Measurements from ENCODE around the gene ACIN1. TPM values are rescaled to one million over a fixed set of nuclear protein-coding genes. Genes with fewer than 3 reads are reported as not detected.

Gene ACIN1
- total RNA-seq, 1 donor from 2014 or later = 458 TPM

DNA sequence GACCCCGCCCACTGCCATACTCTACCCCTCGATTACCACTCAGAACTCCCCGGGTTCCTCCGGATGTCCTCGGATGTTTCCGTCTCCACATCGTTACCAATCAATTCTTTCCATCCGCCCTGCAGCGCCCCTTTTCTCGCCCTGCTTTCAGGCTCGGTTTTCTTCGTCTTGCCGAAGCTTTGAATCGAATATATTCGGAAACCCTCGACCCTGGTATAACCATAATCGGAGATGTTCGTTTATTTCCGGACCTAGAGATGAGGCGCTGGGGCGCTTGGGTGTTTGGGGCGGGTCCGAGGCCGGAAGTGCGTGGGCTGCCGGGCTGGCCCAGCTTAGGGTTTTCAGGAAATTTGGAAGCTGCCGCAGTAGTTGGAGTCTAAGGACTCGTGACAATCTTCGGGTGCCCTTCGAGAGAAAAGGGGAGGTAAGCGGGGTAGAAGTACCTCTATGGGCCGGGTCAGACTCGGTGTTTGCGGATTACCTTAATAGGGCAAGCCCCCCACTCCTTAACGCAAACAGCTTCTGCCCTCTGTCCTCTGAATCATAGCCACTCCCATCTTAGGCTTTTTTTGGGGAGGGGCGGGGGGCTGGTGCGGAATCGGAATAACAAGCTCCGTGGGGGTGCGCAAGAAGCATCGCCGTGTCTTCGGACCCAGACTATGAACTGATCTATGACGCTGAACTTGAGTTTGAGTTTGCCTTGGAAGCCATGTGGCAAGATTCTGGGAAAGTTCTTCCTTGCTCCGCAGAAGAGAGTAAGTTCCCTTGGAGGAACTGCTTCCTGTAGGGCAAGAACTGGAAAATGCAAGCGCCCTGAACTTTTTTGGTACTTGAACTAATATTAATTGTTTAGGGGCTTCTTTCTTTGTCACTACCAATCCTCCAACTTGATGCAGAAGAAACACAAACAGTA is 516 bp upstream of the ACIN1 start, which contains the start of gene C14orf119:
TSS of gene C14orf119 (plus strand) at position 310 of the 913 bp plus-strand sequence. CDS start 2,154 bp downstream, outside the sequence.
- peaks cover 6% of the 10 kb centered on the region for H3K36me3 Mint-ChIP-seq (ENCODE audit: insufficient read depth)

DNA sequence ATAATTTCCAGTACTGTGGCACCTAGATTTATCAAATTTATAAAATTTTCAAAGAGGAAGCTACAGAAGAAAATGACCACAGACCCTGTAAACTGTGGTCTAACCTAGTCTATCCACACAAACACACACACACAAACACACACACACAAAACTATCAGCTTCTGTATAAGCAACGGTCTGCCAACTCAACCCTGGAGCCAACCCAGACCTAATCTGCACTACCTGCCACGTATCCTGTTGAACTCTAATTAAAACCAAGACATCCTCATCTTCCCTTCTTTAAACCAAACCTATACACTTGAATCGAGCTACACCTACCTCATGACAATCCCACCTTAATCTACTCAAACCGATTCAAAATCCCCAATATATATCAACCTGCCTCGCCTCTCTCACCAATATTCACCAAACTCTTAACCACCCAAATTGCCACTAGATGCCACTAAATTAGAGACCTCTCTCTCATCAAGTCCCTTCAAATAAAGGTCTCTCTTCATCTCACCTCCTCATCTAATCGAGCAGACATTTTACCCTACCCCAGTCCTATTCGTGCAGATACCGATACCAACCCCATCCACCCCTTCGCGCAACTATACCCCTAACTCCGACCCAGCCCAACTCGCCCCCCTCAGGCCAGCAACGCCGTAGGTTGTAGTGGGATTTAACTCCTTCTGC is 808 bp downstream of the ACIN1 start:
- no peak overlapping the region for H3K4me3 Mint-ChIP-seq (ENCODE audit: low read depth)
- DNase-seq (ENCODE audit: low spot score, unreplicated experiment) = no peak
- peaks cover 19% of the 10 kb centered on the region for H3K4me1 Mint-ChIP-seq (ENCODE audit: low read depth)
- H3K36me3 Mint-ChIP-seq (ENCODE audit: insufficient read depth) = peaks cover 13% of the 10 kb centered on the region
- H3K9me3 Mint-ChIP-seq (ENCODE audit: low read depth) = no peaks in the 10 kb centered on the region
- H3K27me3 Mint-ChIP-seq = no peaks in the 10 kb centered on the region
- TF ChIP-seq, protein P1, sequence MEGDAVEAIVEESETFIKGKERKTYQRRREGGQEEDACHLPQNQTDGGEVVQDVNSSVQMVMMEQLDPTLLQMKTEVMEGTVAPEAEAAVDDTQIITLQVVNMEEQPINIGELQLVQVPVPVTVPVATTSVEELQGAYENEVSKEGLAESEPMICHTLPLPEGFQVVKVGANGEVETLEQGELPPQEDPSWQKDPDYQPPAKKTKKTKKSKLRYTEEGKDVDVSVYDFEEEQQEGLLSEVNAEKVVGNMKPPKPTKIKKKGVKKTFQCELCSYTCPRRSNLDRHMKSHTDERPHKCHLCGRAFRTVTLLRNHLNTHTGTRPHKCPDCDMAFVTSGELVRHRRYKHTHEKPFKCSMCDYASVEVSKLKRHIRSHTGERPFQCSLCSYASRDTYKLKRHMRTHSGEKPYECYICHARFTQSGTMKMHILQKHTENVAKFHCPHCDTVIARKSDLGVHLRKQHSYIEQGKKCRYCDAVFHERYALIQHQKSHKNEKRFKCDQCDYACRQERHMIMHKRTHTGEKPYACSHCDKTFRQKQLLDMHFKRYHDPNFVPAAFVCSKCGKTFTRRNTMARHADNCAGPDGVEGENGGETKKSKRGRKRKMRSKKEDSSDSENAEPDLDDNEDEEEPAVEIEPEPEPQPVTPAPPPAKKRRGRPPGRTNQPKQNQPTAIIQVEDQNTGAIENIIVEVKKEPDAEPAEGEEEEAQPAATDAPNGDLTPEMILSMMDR (IDR thresholded peaks at IDR 0.05; ENCODE audit: unreplicated experiment) = peak; percentile 40
- H3K27ac Mint-ChIP-seq = no peak overlapping the region

More for the DNA sequence above, 516 bp upstream of the ACIN1 start, which contains the start of gene C14orf119:
- TF ChIP-seq, protein P1 (IDR thresholded peaks at IDR 0.05; ENCODE audit: unreplicated experiment) = no peak
- DNase-seq (ENCODE audit: low spot score, unreplicated experiment) = peak; percentile 98
- no peaks in the 10 kb centered on the region for H3K9me3 Mint-ChIP-seq (ENCODE audit: low read depth)
- H3K27ac Mint-ChIP-seq = no peak within 1 kb of the TSS
- no peak within 1 kb of the TSS for H3K4me3 Mint-ChIP-seq (ENCODE audit: low read depth)
- H3K4me1 Mint-ChIP-seq (ENCODE audit: low read depth) = peaks cover 19% of the 10 kb centered on the region
- no peaks in the 10 kb centered on the region for H3K27me3 Mint-ChIP-seq

DNA sequence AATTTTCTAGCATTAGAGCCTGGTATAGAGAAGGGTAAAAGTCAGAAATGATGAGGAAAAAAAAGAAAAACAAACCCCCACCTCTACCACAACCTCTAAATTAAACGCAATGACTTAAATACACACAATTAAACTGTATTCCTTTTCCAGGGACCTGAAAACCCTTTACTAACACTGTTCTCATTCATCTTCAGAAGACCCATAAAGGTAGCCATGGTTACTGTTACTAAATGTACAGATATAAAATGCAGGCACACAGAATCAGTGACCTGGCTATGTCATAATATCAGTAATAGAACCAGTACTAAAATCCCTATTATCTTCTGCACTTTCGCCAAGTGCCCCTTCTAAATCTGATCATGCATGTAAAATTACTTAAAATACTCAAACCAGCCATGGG is 1.4 kb downstream of the ACIN1 start:
- no peak for DNase-seq (ENCODE audit: low spot score, unreplicated experiment)
- H3K9me3 Mint-ChIP-seq (ENCODE audit: low read depth) = no peaks in the 10 kb centered on the region
- H3K36me3 Mint-ChIP-seq (ENCODE audit: insufficient read depth) = peaks cover 13% of the 10 kb centered on the region
- no peak overlapping the region for H3K4me3 Mint-ChIP-seq (ENCODE audit: low read depth)
- peaks cover 19% of the 10 kb centered on the region for H3K4me1 Mint-ChIP-seq (ENCODE audit: low read depth)
- H3K27me3 Mint-ChIP-seq = no peaks in the 10 kb centered on the region
- H3K27ac Mint-ChIP-seq = peak overlapping the region; percentile 54
- TF ChIP-seq, protein P1 (IDR thresholded peaks at IDR 0.05; ENCODE audit: unreplicated experiment) = no peak

DNA sequence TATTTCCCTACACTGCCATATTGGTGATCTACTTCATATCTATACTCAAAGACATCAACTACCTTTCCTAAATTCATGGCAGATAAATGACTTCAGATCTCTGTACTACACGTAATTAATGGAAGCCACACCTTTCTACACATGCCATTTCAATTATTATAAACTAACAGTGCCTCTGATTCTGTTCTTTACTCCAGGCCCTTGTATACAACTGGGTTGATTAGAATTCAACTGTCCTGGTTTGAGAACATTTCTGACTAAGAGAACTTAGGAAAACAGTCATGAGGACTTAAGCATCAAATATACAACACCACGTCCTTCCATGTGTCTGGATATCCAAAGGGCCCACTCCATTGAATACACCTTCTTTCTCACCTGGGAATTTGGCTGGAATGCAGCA is 1.8 kb downstream of the ACIN1 start:
- Mint-ChIP-seq H3K36me3 (ENCODE audit: insufficient read depth) (peaks cover 13% of the 10 kb centered on the region), H3K27ac (no peak overlapping the region), H3K27me3 (no peaks in the 10 kb centered on the region), H3K9me3 (ENCODE audit: low read depth) (no peaks in the 10 kb centered on the region), H3K4me3 (ENCODE audit: low read depth) (no peak overlapping the region), H3K4me1 (ENCODE audit: low read depth) (peaks cover 19% of the 10 kb centered on the region)
- DNase-seq (ENCODE audit: low spot score, unreplicated experiment) = no peak
- TF ChIP-seq, protein P1 (IDR thresholded peaks at IDR 0.05; ENCODE audit: unreplicated experiment) = no peak
